NCI-H187 (cell line): ENCODE measurements around the gene PCDH9.

ENCODE experiments used
- DNase-seq, 2 experiments: peaks; one replicate each; lab custom pipeline; 2025; lab: John Stamatoyannopoulos, UW

Gene PCDH9

GRCh38 chr13:66462187-66462586 lies 767.9 kb downstream of the PCDH9 start:
- DNase-seq: no peak

- DNase-seq: no peak
Observed at GRCh38 chr13:66461021-66461420, 769.1 kb downstream of the PCDH9 start.

GRCh38 chr13:66459634-66460033 lies 770.5 kb downstream of the PCDH9 start:
- DNase-seq: no peak

GRCh38 chr13:66459143-66459542 lies 771.0 kb downstream of the PCDH9 start:
- no peak for DNase-seq

GRCh38 chr13:66446413-66446812 lies 783.7 kb downstream of the PCDH9 start:
- no peak for DNase-seq

- no peak for DNase-seq
Observed at GRCh38 chr13:66443926-66444325, 786.2 kb downstream of the PCDH9 start.

- no peak for DNase-seq
Observed at GRCh38 chr13:66440938-66441337, 789.2 kb downstream of the PCDH9 start.

- no peak for DNase-seq
Observed at GRCh38 chr13:66430728-66431127, 799.4 kb downstream of the PCDH9 start.

GRCh38 chr13:66430269-66430668 lies 799.9 kb downstream of the PCDH9 start:
- no peak for DNase-seq

- DNase-seq: no peak
Observed at GRCh38 chr13:66429156-66429555, 801.0 kb downstream of the PCDH9 start.

GRCh38 chr13:66427458-66427861 lies 802.7 kb downstream of the PCDH9 start:
- no peak for DNase-seq

GRCh38 chr13:66425741-66426140 lies 804.4 kb downstream of the PCDH9 start:
- no peak for DNase-seq

- no peak for DNase-seq
Observed at GRCh38 chr13:66424422-66424821, 805.7 kb downstream of the PCDH9 start.

- DNase-seq: no peak
Observed at GRCh38 chr13:66415444-66415843, 814.7 kb downstream of the PCDH9 start.

- DNase-seq: no peak
Observed at GRCh38 chr13:66414066-66414800, 815.9 kb downstream of the PCDH9 start.

- no peak for DNase-seq
Observed at GRCh38 chr13:66410314-66410713, 819.8 kb downstream of the PCDH9 start.

GRCh38 chr13:66409542-66409941 lies 820.6 kb downstream of the PCDH9 start:
- DNase-seq: no peak

- no peak for DNase-seq
Observed at GRCh38 chr13:66407128-66407527, 823.0 kb downstream of the PCDH9 start.

GRCh38 chr13:66405908-66406802 lies 824.0 kb downstream of the PCDH9 start:
- no peak for DNase-seq

- no peak for DNase-seq
Observed at GRCh38 chr13:66402546-66402945, 827.6 kb downstream of the PCDH9 start.

- DNase-seq: no peak
Observed at GRCh38 chr13:66402066-66402465, 828.1 kb downstream of the PCDH9 start.

- no peak for DNase-seq
Observed at GRCh38 chr13:66400292-66400691, 829.8 kb downstream of the PCDH9 start.

- DNase-seq: no peak
Observed at GRCh38 chr13:66399873-66400272, 830.3 kb downstream of the PCDH9 start.
